Forelimb muscle (tissue), 1 donor: Measurements from ENCODE around the gene ALG2. TPM values are rescaled to one million over a fixed set of nuclear protein-coding genes. Genes with fewer than 3 reads are reported as not detected.
A peak's percentile ranks its signal among the peaks of the same experiment; 100 is the strongest.
"Not testable (repeated sequence)": the region's sequence is repeated elsewhere in the genome, so short reads cannot be mapped to it uniquely, and the experiment has no call there.

ENCODE experiments used
- DNase-seq: peaks from one replicate; pipeline ENCODE4 v3.0.0-alpha.2; 2013; ENCODE audit warnings: low read depth
- polyA plus RNA-seq: library from polyadenylated mRNA; unstranded; fragments of 120-200 nt; gene quantifications from one replicate; pipeline ENCODE4 v1.2.1, GENCODE V29; 2013; ENCODE audit not compliant: insufficient read length

The ALG2 gene
- polyA plus RNA-seq, 1 donor = 17.5 TPM

DNA sequence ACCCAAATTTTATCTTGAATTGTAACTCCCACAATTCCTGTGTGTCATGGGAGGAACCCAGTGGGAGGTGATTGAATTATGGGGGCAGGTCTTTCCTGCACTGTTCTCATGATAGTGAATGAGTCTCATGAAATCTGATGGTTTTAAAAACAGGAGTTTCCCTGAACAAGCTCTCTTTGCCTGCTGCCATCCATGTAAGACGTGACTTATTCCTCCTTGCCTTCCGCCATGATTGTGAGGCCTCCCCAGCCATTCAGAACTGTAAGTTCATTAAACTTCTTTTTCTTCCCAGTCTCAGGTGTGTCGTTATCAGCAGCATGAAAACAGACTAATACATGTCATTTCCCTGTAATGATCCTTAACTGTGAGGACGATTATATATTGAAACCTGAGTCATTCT is 16.1 kb upstream of the ALG2 start:
- not testable (repeated sequence) for DNase-seq

DNA sequence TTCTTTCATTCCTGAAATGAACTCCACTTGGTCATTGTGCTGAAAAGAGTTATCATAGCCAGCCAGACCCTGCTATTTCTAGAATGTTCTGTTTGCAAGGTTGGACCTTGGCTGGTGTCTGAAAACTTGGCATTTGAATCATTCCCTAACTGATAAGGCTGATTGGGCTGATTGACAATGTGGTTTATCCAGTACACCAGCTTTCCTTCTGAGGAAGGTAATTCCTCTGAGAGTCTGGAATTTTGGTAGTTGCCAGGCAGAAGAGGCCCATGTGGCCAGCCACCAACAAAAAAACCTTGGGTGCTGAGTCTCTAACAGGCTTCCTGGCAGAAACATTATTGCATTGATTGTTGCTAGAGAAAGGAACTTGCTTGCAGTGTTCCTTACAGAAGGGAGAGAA is 15.6 kb upstream of the ALG2 start:
- no peak for DNase-seq

DNA sequence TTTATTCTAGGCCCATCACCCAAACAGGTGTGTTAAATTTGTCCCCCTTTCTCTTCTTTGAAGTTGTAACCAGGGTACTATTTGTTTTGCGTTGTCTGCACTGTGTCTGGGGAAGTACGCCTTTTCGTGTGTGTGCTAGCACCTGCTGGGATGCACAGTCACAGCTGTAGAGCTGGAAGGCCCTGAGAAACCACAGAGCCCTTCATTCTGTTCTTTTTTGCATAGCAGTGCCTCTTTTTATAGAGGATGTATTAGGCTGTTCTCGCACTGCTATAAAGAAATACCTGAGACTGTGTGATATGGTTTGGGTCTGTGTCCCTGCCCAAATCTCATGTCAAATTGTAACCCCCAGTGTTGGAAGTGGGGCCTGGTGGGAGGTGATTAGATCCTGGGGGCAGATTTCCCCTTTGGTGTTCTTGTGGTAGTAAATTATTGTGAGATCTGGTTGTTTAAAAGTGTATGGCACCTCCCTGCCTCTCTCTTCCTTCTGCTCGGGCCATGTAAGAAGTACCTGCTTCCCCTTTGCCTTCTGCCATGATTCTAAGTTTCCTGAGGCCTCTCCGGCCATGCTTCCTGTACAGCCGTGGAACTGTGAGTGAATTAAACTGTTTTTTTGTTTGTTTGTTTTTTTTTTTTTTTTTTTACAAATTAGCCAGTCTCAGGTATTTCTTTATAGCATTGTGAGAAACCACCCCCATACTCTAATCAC is 14.3 kb upstream of the ALG2 start:
- no peak for DNase-seq

DNA sequence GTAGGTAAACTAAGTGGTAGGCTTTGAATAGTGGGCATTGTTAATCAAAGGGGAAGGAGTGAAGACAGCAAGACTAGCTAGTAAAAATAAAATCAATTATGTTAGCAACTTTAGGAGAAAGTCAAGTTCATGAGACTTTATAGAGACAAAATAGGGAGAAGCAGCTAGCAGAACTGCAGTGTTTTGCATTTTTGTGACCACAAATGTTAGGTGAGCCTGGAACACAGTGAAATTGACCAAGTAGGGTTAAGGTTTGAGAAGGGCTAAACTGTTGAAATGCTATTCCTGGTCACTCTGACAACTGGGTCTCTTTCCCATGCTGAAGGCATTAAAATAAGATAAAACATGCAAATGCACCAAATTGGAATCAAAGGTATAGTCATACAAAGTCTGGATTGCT is 13.3 kb upstream of the ALG2 start:
- no peak for DNase-seq

DNA sequence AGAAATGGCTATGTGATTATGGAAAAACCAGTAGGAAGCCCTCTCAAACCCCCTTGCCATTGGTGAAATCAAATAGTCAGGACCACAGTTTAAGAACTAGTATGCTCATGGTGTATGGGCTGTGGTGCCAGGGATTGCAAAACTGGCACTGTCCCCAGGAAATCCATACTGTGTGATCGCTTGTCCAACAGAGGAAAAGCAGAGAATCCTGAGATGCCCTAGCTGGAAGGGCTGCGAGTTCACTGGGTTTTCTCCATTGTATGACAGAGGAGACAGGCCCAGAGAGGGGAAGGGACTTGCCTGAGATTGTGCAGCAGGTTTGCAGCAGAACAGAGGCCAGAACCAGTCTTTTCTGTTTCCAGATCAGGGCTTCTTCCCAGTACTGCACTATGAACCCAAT is 12.9 kb upstream of the ALG2 start:
- DNase-seq = no peak

DNA sequence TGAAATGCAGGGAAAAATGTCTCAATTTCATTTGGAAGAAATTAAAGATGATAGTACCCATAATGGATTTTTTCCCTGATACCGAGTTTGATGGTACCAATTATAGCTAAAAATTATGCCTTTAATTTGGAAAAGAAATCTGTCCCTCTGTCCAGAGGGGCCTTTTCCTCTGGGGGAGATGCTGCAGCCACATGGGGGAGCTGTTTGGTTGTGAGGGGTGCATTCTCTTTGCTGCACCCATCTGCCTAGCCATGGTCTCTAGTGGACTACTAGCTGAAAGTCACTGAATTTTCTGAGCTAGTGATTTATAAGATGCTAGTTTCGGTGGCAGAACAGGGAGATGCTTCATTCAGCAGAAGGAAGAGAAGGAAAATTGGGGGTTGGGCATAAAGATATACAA is 10.0 kb upstream of the ALG2 start:
- DNase-seq = no peak

DNA sequence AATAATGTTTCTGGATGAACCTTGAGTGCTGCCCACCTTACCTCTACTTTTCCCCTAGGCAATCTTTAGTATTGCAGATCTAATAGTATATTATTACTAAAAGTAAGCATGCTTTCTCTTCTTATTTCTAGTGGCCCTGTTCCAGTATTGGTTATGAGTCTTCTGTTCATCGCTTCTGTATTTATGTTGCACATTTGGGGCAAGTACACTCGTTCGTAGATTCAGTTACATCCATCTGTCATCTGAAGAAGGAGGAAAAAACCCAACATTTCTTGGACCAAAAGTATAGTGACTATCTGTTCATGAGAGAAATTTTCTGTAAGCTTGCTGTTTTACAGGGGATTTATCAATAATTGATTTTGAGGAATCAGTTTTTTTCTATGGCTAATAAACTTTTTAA is 8.5 kb upstream of the ALG2 start:
- no peak for DNase-seq

DNA sequence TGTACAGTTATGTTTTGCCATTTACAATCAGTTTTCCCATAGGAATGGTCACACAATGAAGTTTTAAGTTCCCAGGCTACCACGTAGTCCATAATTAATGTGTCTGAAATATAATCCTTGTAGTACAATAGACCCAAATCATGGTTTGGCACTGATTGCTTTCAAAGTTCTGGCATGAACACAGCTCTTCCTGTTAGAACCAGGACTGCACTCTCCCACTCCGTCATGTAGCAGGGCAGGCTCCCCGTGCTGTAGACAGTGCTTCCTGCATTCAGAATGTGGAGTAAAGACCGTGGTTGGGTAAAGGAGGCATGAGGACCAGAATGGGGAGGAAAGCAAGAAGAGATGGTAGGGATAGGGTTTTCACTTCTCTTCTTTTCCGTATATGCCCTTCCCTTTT is 4.3 kb upstream of the ALG2 start:
- no peak for DNase-seq

DNA sequence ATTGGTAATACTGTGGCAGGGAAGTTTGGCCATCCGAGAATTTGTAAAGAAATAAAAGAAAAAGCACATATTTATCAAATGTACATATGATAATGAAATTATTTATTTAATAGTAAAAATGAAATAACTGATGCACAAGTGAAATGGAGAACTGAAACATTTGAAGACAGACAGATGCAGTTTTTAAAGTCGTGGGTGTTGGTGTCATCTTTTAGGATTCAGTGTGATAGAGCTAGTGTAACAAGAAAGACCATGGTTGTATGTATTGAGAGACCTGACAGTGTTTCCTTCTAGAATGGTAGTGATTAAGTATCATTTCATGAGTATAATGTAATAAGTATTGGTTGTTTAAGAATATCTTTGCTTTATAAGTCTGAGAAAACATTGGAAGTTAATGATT is 2.7 kb upstream of the ALG2 start:
- DNase-seq = no peak

DNA sequence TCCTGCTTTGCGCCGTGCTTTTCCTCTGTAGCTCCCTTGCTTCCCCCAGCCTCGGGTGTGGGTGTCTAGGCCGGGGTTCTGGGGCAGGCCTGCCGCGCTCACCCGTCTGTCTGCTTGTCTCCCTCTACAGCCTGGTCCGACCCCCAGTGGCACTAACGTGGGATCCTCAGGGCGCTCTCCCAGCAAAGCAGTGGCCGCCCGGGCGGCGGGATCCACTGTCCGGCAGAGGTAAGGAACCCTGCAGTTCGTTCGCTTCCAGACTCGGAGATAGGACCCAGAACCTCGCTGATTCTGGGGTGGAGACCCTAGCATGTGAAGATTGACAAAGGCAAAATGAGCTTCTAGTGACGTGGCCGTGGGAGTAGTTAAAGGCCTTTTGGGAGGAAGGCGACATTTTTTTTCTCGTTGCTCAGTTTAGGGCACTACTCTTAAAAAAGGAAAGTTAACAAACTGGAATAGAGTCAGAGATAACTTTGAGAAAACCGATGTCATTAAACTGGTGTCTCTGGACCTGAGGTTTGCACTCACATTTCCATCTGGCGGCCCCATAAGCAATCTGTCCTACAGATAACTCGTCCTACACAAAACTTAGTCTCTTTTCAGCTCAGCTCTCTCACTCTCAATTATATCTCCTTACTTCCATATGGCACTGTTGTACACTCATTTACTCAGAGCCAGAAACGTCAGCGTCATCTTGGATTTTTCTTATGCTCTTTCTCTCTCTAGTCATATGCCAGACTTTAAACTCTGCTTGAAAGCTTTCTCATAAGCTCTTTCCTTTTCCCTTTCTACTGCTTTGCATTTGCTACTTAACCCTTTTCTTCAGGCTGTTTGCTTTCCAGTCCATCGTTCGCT is 901 bp upstream of the ALG2 start:
- peak; percentile 8 for DNase-seq

DNA sequence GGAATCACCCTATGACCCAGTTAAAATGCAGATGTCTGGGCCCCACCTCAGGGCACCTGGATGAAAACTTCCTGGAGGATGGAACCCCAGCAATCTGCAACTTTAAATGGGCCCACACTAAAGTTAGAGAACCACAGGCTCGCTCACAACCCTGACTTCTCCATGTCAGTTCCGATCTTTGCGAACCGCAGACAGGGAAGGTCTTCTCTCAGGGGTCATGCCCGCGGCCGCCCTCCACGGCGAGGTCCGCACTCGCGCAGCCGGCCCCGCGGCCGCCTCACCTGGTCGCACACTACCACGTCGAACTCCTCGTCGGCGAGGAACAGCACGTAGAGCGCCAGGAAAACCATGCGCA is 499 bp downstream of the ALG2 start:
- DNase-seq = peak; percentile 5

DNA sequence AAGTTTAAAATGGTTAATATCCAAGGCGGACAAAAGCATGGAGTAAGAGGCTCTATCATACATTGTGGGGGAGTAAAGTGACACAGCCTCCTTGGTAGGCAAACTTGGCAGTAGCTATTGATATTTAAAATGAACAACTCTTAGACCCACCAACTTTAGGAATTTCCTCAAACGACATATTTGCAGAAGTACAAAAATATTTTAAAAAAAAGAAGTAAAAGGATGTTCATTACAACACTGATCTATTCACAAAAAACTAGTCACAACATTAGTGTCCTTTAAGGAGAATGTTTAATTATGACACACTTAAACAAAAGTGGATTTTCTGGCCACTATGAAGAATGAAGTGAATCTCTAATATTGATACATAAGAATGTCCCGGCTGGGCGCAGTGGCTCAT is 1.7 kb downstream of the ALG2 start:
- no peak for DNase-seq

DNA sequence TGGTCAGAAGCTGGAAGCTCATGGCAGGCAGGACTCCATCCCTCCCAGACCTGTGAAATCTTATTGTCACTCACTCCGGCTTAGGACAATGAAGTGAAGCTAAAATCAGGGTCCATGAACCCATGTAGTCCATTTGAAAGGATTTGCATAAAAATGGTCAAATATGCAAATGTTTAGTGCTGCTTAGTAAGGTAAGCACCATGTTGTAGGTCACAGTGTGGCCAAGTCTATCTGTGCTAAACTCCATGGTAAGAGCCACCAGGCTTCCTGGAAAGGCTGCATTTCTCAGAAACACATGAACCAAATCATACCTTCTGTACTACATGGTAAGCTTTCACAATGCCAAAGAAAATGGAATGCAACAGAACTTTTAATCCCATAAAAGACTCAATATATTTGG is 5.7 kb downstream of the ALG2 start:
- DNase-seq = no peak

DNA sequence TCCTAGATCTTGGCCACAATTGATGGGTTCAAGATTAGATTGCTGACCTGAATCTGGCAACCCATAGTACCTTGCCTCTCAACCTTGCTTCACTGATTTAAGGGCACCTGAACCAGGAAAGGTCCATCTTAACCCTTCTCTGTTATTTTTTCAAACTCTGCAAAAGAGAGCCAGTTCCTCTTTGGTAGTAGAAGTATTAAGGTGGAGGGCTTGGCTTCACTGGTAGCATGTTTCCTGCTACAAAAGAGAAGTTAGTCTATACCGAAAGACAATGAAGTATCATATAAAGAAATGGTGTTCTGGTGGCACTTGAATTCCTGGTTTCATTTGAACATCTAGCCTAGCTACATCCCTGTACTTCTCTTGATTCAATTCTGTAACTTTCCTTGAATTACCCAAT is 8.5 kb downstream of the ALG2 start:
- DNase-seq = no peak

DNA sequence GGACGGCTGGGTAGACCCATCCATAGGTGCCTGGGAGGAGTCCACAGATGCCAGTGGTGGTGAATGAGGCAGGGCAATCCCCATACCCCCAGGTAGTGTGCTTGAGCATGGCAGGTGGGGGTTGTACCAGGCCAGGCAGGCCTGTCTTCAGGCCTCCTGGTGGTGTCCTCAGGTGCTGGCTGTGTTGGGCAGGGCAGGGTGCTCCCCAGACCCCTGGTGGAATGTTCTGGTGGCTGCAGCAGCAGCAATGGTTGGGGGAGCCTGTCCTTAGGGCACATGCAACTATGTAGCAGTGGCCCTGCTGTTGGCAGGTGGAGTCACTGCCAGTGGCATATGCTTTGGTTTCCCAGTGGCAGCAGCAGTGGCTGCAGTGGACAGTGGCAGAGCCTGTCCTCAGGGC is 10.0 kb downstream of the ALG2 start:
- no peak for DNase-seq

DNA sequence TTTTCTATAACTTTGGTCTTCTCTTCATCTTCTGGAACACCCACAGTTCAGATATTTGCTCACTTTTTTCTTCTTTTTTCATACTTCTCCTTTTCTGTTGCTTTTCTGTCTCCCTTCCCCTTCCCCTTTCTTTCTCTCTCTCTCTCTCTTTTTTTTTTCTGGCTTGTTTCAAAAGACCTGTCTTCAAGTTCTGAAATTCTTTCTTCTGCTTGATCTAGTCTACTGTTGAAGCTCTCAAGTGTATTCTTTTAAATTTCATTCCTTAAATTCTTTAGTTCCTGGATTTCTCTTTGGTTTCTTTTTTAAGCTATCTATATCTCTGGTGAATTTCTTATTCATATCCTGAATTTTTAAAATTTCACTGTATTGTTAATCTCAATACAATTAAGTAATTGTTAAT is 11.2 kb downstream of the ALG2 start:
- no peak for DNase-seq

DNA sequence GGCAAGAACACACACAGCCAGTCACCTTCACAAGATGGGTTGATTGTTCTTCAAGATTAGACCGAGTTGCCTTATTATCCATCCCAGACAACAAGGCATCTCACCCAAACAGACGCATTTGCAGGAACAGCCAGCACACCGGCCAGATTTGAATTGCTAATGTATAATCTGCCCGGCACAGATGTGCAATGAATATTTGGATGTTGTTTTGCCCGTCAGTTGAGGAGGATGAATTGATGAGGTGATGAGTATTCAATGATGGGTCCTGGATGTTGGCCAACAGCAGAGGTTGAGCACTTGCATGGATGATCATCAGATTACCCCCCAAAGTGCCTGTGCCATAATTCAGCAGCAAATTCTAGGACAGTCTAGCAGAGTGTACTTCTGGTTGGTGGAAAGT is 20.1 kb downstream of the ALG2 start:
- DNase-seq = no peak

DNA sequence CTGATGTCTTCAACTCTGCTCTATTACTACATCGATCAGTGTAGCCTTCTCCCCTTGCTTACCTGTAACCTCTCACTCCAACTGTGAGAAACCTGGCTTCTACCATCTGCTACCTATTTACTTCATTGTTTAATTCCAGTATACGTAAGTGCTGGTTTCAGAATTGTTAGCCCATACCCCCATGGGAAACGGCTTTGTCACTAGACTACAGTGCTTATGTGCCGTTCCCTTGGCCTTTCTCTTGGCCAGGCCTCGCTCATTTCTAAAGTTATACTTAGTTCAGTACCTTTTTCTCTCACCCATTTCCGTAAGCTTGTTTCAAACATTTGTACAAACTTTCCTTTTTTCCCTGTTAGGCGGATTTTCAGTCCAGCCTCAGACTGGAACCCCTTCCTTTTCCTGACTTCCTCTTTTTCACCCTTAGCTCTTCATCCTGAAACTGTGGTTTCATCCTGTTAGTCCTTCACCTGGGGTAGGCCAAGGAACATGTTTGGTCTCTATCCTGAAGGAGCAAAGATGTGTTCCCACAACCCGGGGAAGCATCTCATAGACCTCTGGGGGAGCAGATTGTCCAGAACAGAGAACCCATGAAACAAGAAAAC is 21.7 kb downstream of the ALG2 start:
- DNase-seq = no peak

DNA sequence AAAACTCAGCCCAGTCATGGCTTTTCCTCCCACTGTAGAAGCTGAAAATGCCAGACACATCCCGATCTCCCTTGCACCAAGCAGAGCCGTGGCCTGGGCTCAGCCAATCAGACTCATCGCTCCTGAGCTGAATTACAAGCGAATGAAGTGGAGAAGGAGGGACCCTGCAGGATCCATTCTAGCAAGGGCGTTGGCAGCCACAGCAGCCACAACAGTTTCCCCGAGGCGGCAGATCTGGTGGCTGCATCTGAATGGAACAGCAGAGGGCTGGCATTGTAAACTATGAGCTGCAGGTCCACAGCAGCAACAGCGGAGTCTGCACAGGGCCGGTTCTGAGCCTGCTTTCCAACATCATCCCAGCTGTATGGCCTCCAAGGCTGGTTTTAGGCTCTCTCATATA is 23.8 kb downstream of the ALG2 start:
- DNase-seq = no peak

DNA sequence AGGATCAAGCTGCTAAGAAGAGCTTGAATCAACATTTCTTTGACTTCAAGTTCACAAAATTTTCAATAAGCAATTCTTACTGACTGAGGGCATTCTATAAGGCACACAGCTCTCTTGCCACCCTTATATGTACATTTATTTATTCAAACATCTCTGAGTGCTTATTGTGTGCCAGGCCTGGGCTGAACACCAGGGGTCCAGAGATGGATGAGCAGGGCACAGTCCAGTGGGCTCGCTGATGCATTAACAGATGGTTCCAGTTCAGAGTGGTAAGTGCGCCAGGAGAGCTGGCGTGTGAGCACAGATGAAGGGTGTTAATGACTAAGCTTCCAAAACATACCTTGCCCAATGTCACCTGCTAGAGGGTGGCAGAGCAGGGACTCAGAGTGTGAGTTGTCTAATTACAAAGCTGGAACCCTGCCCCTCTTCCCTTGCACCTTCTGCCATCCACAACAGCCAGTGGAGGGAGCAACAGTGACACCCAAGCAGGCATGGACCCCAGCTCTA is 24.6 kb downstream of the ALG2 start:
- DNase-seq = no peak

DNA sequence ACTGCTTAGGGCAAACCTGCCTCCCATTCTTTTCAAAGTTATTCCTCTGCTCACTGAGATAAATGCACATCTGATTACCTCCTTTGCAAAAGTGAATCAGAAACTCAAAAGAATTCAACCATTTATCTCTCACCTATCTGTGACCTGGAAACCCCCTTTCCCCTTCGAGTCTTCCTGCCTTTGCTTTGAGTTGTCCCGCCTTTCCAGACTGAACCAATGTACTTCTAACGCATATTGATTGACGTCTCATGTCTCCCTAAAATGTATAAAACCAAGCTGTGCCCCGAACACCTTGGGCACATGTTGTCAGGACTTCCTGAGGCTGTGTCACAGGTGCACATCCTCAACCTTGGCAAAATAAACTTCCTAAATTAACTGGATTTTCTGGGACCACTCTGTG is 25.3 kb downstream of the ALG2 start:
- DNase-seq = not testable (repeated sequence)

DNA sequence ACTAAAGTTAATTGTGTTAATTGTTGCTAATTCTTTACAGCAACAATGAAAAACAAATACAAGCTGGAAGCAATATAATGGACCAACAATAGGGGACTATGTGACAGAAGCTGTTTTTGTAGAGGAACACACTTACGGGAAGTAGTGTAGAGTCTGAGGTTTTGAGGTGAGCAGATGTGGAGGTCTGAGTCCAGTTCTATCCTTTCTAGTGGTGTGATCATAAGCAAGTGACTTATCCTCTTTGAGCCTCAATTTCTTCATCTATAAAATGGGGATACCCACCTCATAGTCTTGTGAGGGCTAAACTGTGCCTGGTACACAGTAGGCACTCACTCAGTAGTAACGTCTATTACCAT is 28.3 kb downstream of the ALG2 start:
- no peak for DNase-seq
